ENCODE measurements around the gene SMYD1.

DNA sequence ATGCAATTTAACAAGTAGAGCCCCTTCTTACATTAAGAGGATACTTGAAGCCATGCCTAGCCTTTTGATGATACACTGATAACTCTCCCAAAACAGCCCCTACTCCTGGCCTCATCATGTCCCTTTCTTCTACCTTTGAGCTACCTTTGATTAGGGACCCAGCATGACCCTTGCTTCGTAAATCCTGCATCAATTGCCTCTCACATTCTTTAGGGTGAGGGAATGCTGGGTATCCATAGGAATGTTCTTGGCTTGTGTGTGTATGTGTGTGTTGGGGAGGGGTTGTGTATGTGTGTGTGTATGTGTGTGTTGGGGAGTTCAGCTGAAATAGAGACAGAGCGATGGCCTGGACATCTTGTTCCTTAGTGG is 6.7 kb upstream of the SMYD1 start:
- no peak for TF ChIP-seq POLR2A (IDR thresholded peaks at IDR 0.05)
- TF ChIP-seq, protein P1, sequence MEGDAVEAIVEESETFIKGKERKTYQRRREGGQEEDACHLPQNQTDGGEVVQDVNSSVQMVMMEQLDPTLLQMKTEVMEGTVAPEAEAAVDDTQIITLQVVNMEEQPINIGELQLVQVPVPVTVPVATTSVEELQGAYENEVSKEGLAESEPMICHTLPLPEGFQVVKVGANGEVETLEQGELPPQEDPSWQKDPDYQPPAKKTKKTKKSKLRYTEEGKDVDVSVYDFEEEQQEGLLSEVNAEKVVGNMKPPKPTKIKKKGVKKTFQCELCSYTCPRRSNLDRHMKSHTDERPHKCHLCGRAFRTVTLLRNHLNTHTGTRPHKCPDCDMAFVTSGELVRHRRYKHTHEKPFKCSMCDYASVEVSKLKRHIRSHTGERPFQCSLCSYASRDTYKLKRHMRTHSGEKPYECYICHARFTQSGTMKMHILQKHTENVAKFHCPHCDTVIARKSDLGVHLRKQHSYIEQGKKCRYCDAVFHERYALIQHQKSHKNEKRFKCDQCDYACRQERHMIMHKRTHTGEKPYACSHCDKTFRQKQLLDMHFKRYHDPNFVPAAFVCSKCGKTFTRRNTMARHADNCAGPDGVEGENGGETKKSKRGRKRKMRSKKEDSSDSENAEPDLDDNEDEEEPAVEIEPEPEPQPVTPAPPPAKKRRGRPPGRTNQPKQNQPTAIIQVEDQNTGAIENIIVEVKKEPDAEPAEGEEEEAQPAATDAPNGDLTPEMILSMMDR (IDR thresholded peaks at IDR 0.05), result no peak
- no peak for TF ChIP-seq POLR2AphosphoS5 (IDR thresholded peaks at IDR 0.05)
